ENCODE data around the gene ANKRD23.
"Not testable (repeated sequence)": the region's sequence is repeated elsewhere in the genome, so short reads cannot be mapped to it uniquely, and the experiment has no call there.

Gene ANKRD23

DNA sequence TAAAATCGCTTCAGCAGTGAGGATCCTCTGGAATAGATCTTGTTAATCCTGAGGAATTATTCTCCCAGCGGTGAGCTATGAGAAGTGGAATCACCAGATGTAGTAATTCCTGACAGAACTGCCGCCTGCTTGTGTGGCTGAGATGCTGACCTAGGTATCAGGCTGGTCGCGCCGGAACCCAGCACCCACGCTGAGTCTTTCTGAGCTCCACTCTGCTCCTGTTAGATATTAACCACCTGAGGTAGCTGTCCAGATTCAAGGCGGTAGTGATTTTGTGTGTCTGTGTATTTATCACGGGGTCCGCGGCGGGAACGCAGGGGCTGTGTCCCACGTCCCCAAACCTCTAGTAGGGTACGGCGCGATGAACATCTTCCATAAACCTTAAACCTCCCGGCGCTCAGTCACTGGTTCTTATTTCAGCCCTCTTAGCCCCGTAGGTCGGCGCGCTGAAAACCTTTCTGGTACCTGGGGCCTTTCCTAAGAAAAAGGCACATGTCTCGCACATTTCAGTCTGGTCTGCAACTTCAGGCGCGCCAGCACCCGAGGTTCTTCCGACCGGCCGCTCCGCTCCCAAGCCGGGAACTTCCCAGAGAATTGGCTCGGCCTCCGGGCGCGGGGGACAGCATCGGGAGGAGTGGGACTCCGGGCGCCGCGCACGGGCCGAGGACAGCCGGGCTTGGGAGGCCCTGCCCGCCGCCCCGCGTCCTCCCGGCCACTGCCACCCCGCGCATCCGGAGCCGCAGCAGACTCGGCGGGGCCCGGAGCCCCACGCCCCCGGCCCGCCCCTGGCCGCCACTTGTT lies 28.3 kb downstream of the ANKRD23 start:
- peak; percentile 13 for DNase-seq (ENCODE audit: low read depth)

DNA sequence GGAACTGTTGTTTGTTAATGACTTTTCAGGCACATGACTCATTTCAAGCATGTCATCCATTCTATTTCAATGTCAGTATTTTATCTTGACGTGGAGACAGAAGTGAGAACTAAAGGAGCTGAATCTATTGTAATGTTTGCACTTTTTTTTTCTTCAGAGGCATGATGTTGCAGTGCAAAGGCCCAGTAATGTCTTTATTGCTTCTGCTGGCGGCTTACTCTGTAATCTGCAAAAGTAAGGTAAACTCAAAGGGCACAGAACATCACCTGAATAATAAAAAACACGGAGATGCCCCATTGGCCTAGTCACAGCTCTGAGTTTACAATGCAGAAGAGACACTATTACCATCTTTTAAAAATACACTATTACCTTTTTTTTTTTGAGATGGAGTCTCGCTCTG lies 30.2 kb downstream of the ANKRD23 start:
- no peak for DNase-seq (ENCODE audit: low read depth)

GRCh38 chr2:96811917-96812316 lies 31.9 kb downstream of the ANKRD23 start:
- DNase-seq (ENCODE audit: low read depth) = no peak

DNA sequence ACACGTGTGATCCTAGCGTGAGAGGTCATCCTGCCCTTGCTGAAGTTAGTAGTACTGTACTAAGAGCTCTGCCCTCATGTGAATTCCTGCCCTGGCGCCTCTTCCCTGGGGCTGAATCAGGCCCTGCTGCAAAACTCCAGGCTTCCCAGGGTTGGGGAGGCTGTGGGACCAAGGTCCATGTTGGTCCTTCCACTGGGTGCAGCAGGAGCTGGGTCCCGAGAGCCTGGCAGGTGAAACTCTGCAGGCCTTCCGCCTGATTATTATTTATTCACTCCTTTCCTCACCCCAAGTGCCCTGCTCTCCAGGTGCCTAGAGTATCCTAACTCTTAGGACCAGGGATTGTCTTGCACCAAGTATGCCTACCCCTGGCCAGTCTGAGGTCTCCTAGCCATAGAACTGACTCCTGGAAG lies 33.0 kb downstream of the ANKRD23 start:
- no peak for DNase-seq (ENCODE audit: low read depth)

DNA sequence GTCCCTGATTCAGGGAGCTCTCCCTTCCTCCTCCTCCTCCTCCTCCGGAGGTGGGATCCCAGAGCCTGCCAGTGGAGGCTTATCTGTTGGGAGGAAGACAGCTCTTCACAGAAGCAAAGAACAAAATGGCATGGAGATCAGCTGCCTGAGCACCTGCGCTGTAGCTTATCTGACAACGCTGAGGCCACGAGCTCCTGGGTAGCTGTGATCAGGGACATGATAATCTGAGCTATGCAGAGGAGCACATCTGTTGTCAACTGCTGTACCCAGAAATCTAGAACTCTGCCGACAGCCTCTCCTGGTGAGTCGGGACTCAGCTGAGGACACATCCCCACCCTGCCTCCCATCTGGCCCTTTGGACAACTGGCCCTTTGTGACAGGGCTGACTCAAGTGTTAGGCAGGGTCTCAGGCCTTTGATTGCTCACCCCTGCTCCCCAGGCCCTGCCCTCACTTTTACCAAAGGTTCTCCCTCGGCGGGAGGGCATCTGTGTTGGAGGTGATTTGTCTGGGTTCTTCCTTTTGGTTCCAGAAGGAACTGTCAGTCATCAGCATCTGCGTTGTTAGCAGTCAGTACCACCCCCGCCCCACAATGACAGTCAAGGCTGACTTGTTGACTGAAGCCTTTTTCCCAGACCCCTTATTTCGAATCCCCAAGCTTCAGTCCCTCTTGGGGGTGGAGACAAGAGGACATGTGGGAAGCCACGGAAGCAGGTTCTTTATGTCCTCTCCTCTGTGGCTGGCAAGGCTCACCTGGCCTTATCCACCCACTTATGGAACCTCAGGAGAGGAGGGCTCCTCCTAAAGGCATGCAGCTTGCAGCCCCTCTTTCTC lies 33.7 kb downstream of the ANKRD23 start:
- DNase-seq (ENCODE audit: low read depth) = no peak

DNA sequence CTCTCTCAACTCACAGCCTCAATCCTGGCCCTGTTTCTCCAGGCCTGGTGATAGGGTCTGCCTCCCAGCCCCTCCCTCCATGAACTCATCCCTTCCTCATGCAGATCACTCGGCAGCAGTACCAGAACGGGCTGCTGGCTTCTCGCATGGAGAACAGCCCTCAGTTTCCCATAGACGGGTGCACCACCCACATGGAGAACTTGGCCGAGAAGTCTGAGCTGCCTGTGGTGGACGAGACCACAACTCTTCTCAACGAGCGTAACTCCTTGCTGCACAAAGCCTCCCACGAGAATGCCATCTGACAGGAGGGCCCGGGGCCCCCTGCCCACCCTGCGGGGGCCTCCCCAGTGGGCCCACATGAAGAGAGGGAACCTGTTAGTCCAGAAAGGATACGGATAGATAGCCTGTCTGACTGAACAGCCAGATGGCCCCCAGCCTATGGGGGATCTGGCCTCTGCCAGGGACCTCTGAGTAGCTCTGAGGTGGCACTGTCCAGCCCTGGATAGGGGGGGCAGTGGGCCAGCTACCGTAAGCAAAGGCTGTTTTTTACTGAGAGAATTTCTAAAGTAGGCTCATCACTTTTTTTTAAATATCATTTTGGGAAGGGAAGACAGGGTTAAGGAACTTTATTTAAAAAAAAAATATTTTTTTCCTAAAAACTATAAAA lies 34.5 kb downstream of the ANKRD23 start:
- DNase-seq (ENCODE audit: low read depth) = no peak

DNA sequence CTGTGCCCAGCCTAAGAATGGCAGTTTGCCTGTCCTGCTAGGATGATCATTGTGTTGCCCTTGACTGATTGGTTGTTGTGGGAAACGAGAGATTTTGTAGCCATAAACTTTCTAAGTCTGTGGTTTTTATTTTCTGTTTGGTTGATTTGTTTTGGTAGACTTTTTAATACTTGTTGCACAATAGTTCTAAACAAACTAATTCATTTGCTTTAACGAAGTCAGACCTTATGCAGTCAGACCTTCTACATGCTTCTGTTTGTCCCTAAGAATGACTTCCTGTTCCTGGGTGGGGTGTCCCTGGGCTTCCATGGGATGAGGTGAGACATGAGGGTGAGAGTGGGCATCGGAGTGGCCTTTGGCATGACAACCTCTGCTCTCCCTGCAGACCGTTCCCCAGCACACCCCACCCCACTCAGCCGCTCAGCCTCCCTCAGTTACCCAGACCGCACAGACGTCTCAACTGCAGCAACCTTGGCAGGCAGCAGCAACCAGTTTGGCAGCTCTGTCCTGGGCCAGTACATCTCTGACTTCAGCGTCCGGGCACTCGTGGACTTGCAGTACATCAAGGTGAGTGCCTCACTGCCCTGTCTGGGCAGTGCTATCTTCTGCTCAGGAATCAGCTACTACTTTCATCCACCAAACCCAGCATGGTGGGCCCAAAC lies 35.5 kb downstream of the ANKRD23 start:
- DNase-seq (ENCODE audit: low read depth) = no peak

DNA sequence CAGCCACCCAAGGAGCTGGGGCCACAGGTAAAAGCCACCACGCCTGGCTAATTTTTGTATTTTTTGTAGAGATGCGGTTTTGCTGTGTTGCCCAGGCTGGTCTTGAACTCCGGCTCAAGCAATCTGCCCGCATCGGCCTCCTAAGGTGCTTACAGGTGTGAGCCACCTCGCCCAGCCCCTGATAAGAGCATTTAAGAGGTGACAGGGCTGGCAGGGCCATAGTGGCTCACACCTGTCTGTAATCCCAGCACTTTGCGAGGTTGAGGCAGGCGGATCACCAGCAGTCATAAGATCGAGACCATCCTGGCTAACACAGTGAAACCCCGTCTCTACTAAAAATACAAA lies 36.7 kb downstream of the ANKRD23 start:
- DNase-seq (ENCODE audit: low read depth) = no peak

GRCh38 chr2:96806468-96807126 lies 37.2 kb downstream of the ANKRD23 start:
- DNase-seq (ENCODE audit: low read depth) = no peak

- DNase-seq (ENCODE audit: low read depth) = not testable (repeated sequence)
Measured at GRCh38 chr2:96805946-96806345, 37.9 kb downstream of the ANKRD23 start.

DNA sequence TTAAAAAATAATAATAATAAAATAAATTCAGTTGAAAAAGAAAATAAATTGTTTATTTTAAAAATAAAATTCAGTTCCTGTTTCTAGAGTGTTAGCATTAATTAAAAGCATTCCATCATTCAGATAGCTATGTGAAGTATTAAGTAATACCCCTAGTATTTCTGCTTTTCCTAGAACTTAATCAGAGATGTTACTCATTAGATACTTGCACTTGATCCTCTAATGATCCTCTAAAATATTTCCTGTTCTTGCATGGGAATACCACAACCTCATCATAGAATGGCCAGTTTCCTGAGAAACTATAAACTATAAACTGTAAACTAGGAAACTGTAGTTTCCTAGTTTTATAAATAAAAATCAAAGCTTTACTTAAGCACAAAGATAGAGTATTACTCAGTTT lies 38.8 kb downstream of the ANKRD23 start:
- no peak for DNase-seq (ENCODE audit: low read depth)

- DNase-seq (ENCODE audit: low read depth) = no peak
Measured at GRCh38 chr2:96802721-96803120, 41.1 kb downstream of the ANKRD23 start.

- peak; percentile 26 for DNase-seq (ENCODE audit: low read depth)
Measured at GRCh38 chr2:96801786-96802595, 41.8 kb downstream of the ANKRD23 start.

- peak; percentile 57 for DNase-seq (ENCODE audit: low read depth)
Measured at GRCh38 chr2:96801005-96801785, 42.6 kb downstream of the ANKRD23 start.

DNA sequence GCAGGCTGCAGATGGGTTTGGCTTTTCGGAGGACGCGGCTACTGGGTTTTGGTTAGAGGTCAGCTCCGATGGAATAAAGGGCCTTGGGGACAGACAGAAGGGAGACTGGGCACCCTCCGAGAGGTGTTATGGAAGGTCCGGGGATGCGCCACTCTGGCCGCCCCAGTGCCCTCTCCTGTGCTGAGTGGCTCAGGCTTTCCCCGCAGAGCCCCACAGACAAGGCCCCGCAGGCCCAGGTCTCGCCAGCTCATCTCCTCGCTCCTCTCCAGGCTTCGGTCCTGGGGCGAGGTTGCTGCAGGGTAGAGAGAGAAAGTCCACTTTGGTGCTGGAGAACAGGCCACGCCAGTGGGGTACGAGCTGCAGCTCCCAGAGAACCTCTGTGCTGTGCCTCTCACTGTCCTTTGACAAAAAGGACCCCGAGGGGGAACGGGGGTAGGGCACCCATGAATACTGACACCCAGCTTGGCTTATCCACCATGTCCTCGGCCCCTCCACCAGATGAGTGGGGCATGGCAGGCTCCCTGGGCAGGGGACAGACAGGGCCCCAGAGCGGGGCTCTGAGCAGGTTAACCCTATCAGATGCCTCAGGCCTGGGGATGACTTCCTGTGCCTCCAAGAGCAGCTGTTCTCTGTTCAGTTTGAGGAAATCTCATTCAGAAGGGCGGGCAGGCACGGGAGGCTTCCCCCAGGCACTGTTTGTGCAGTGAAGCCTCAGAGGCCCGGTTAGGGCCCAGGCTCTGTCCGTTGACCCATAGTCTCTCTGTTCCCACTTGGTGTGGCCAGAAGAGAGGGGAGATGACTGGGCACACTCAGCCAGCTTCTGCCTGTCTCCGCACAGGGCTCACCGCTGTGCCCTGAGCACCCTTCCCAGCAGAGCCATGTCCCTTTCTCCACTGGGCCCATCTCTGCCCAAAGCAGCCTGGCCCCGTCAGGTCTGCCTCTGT lies 43.5 kb downstream of the ANKRD23 start:
- DNase-seq (ENCODE audit: low read depth) = no peak

GRCh38 chr2:96799623-96799935 lies 44.2 kb downstream of the ANKRD23 start:
- no peak for DNase-seq (ENCODE audit: low read depth)

DNA sequence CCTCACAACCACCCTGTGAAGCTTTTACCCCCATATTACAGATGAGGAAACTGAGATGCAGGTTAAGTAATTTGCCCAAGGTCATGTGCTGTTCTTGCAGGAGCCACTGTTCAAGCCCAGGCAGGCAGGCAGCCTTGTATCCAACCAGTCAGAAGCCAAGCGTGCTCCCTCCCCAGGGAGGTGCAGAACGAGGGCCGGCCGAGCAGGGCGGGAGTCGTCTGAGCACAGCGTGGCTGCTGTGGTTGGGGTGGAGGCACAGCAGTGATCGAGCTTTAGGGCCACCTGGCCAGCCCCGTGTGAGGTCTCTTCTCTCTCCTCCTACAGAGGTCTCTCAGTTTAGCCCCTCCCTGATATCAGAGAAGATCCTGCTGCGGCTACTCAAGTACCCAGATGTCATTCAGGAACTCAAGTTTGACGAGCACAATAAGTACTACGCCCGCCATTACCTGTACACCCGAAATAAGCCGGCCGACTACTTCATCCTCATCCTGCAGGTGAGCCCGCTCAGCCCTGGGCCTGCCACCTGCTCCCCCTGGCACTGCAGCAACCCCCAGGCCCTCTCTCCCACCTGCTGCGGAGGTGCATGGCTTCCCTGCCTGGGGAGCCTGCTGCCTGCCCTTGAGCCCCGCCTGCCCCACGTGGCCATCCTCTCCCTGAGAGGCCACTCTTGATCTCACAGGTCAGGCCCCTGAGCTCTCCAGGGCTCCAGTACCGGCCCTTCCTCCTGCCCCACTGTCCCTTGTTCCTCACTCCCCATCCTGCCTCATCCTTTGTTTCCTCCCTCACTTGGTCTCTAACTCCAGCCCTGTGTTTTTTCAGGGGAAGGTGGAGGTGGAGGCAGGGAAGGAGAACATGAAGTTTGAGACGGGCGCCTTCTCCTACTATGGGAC lies 44.8 kb downstream of the ANKRD23 start:
- DNase-seq (ENCODE audit: low read depth) = no peak

- no peak for DNase-seq (ENCODE audit: low read depth)
Measured at GRCh38 chr2:96797066-96797625, 46.7 kb downstream of the ANKRD23 start.

Measured in stimulated activated CD4-positive, alpha-beta T cell treated with anti-CD3 and anti-CD28 coated beads, Interleukin-2, amount 100 ng/mL, for 4 hours (primary cell).